HG03558 (cell line): ENCODE measurements around the gene BHLHE23.
A peak's percentile ranks its signal among the peaks of the same experiment; 100 is the strongest.

Experiments used
- ATAC-seq: cut with Tn5 transposase; IDR thresholded peaks from one replicate; pipeline ENCODE4 v1.9.1; 2021; ENCODE audit warnings: moderate number of reproducible peaks; ENCODE audit not compliant: unreplicated experiment; ENCODE audit errors: extremely low read depth

Gene BHLHE23

GRCh38 chr20:62977613-62978560 lies 28.9 kb downstream of the BHLHE23 start:
- ATAC-seq: peak; percentile 36

- no peak for ATAC-seq
These were observed 29.9 kb downstream of the BHLHE23 start for GRCh38 chr20:62976886-62977285.

- no peak for ATAC-seq
These were observed 30.8 kb downstream of the BHLHE23 start for GRCh38 chr20:62975812-62976508.

GRCh38 chr20:62975251-62975760 lies 31.5 kb downstream of the BHLHE23 start:
- ATAC-seq: no peak

- no peak for ATAC-seq
These were observed 33.7 kb downstream of the BHLHE23 start for GRCh38 chr20:62972845-62973745.

- no peak for ATAC-seq
These were observed 34.6 kb downstream of the BHLHE23 start for GRCh38 chr20:62971950-62972844.

- no peak for ATAC-seq
These were observed 35.4 kb downstream of the BHLHE23 start for GRCh38 chr20:62971211-62971949.

- no peak for ATAC-seq
These were observed 36.2 kb downstream of the BHLHE23 start for GRCh38 chr20:62970307-62971210.

GRCh38 chr20:62969939-62970306 lies 36.8 kb downstream of the BHLHE23 start:
- ATAC-seq: no peak

GRCh38 chr20:62969179-62969760 lies 37.5 kb downstream of the BHLHE23 start:
- ATAC-seq: no peak

- no peak for ATAC-seq
These were observed 38.2 kb downstream of the BHLHE23 start for GRCh38 chr20:62968378-62969178.

- no peak for ATAC-seq
These were observed 39.0 kb downstream of the BHLHE23 start for GRCh38 chr20:62967628-62968351.

- ATAC-seq: no peak
These were observed 39.6 kb downstream of the BHLHE23 start for GRCh38 chr20:62967149-62967501.

- no peak for ATAC-seq
These were observed 40.3 kb downstream of the BHLHE23 start for GRCh38 chr20:62966212-62967148.

GRCh38 chr20:62965363-62965771 lies 41.4 kb downstream of the BHLHE23 start:
- no peak for ATAC-seq
